IPS DF 4.7 (cell line): ENCODE measurements around the gene DCN.

Source experiments
- DNase-seq: peaks from one replicate; pipeline ENCODE4 v3.0.0-alpha.2; 2013; ENCODE audit warnings: low spot score; ENCODE audit errors: extremely low read depth

DCN gene

GRCh38 chr12:91103101-91103500, 79.5 kb downstream of the DCN start:
- DNase-seq = no peak

- DNase-seq = no peak
Observed at GRCh38 chr12:91100906-91101305, 81.7 kb downstream of the DCN start.

- DNase-seq = no peak
Observed at GRCh38 chr12:91099836-91100235, 82.8 kb downstream of the DCN start.

GRCh38 chr12:91099341-91099740, 83.3 kb downstream of the DCN start:
- DNase-seq = no peak

GRCh38 chr12:91098941-91099340, 83.7 kb downstream of the DCN start:
- DNase-seq = no peak

- DNase-seq = no peak
Observed at GRCh38 chr12:91098461-91098860, 84.2 kb downstream of the DCN start.

- no peak for DNase-seq
Observed at GRCh38 chr12:91094957-91095356, 87.7 kb downstream of the DCN start.

- no peak for DNase-seq
Observed at GRCh38 chr12:91094032-91094662, 88.5 kb downstream of the DCN start.

GRCh38 chr12:91093341-91093740, 89.3 kb downstream of the DCN start:
- no peak for DNase-seq

- DNase-seq = no peak
Observed at GRCh38 chr12:91091916-91092715, 90.5 kb downstream of the DCN start.
